HG03139 (cell line): ENCODE results near the gene PTTG1IP.

Experiments
- ATAC-seq: cut with Tn5 transposase; IDR thresholded peaks from one replicate; pipeline ENCODE4 v1.9.1; 2021; ENCODE audit not compliant: unreplicated experiment

Gene PTTG1IP

GRCh38 chr21:44866780-44867179, 6.7 kb downstream of the PTTG1IP start:
- no peak for ATAC-seq

DNA sequence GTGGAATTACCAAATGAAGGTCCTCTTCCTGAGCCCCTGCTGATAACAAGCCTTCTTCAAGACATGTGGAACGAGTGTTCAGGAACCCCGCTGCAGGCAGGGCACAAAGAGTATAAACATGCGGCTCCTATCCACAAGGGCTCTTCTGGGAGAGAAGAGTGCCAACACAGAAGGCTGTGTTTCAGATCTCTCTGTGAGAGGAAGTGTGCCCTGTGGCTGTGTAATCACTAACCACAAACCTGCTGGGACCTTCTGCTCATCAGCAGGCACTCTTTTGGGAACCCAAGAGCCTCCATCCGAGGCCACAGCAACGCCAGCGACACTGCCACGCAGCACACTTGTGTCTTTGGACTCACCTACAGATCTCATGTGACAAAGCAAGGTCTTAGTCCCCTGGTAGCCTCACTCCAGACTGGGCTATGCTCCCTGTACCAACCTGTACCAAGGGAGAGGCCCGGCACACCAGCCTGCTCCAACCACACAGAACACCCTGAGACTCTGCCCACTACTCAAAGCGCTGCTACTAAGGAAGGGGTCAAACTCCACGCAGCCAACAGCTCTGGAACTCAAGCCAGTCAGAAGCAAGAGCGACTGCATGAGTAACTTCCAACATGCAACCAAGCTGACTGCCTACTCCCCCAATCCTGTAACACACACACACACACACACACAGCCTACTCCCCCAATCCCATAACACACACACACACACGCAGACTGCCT, 7.8 kb downstream of the PTTG1IP start:
- no peak for ATAC-seq

GRCh38 chr21:44862869-44863685, 10.4 kb downstream of the PTTG1IP start:
- no peak for ATAC-seq

GRCh38 chr21:44858791-44859190, 14.7 kb downstream of the PTTG1IP start:
- no peak for ATAC-seq

GRCh38 chr21:44858291-44858690, 15.2 kb downstream of the PTTG1IP start:
- no peak for ATAC-seq

DNA sequence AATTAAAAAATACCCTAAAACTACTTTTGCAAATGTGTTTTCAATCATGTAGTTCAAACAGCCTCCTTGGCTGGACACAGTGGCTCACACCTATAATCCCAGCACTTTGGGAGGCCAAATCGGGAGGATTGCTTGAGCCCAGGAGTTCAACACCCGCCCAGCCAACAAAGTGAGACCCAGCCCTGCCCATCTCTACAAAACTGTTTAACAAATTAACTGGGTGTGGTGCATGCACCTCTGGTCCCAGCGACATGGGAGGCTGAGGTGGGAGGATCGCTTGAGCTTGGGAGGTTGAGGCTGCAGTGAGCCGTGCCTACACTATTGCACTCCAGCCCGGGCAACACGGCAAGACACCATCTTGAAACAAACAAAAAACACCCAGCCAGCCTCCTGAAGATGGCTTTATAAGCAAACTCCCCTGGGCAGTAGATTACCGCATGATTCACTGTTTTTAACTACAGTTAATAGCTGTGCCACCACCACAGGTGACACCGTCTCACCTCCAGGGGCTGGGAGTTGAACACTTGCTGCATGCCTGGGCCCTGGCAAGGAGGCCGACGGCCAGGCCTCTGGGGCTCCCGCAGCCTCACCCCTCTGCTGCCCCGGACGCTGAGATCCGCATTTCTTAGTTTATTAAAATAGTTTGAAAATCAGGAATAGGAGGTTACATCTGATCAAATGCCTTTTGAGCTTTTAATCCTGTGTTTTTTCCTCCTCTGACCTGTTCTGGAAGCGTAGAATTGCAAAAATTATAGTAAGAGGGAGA, 16.2 kb downstream of the PTTG1IP start:
- ATAC-seq, result no peak

DNA sequence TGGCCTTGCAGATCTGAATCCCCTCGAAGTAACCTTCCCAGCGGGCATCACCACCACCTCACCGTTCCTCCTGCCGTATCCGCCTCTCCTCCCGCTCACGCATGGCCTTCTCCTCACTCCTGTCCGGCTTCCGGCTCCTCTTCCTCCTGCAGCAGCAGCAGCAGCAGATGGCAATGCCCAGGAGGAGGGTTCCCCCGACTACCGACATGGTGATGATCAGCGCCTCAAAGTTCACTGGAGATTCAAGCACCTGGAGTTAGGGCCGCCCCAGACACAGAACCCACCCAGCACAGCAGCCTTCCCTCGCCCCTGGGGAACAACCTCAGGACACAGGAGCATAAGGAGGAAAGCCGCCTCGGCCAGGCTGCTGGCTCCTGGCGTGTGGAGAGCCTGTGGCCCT, 17.4 kb downstream of the PTTG1IP start:
- no peak for ATAC-seq

- ATAC-seq, result no peak
These were observed 17.9 kb downstream of the PTTG1IP start for GRCh38 chr21:44855572-44855971.

DNA sequence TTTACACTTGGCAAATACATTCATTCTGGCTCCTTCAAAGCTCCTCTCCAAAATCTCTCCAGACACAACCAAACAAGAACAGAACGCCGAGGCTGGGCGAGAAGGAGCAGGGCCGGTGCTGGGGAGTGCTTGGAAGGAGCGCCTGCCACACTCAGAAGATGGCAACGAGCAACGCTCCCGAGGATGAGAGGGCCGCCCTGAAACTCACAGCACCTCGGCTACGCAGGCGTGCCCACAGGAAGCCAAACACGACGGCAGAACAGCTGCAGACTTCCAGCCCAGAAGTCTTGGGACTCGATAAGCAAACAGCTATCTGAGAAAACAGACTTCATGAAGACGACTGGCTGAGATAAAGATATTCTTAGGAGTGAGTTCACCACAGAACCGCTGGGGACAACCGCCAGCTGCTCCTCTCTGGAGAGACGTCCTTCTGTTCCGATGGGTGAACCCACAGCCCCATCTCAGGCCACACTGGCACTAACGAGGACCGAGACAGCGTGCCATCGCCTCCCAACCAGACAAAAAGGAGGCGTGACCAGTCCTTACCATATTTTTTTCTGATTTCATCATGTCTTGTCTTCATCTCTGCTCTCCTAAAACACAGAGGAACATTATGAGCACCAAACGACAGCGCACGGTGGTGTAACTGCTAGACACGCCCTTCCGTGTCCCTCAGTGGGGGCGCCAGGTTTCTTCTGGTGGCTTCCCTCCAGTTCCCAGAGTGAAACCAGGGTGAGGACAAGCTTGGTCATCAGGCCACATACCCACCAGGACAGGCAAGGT, 18.6 kb downstream of the PTTG1IP start:
- no peak for ATAC-seq

GRCh38 chr21:44854391-44854663, 19.2 kb downstream of the PTTG1IP start:
- ATAC-seq, result no peak

DNA sequence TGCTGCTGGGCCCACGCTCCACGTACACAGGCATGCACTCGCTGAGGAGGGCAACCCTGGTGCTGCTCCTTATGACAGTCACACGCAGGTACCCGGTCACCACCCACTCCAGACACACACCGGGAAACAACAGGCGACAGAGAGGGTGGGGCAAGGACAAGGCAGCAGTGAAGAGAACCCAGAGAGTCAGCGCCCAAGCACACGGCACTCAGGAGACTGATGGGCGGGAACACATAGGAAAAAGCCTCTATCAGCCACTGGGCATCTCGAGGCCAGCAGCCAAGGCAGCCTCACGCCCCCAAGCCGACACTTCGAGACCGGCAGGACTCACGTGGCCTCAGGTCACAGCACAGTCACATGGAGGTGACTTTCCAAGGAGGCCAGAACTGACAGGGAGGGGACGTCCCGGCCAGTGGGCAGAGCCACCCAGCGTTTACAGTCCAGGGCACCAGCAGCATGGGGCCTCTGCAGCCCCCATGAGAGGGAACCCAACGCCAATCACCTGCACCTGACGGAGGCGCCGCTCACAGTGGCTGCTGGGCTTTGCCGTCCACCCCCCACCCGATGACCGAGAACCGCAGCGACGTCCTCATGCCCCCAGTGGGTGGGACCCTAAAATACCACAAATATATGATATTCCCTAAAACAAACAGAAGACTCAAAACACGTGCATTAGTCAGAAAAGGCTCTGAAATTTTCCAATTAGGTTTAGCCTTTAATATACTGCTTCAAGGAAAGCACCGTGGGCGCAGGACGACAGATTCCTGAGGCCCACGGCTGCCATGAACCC, 19.7 kb downstream of the PTTG1IP start:
- no peak for ATAC-seq

DNA sequence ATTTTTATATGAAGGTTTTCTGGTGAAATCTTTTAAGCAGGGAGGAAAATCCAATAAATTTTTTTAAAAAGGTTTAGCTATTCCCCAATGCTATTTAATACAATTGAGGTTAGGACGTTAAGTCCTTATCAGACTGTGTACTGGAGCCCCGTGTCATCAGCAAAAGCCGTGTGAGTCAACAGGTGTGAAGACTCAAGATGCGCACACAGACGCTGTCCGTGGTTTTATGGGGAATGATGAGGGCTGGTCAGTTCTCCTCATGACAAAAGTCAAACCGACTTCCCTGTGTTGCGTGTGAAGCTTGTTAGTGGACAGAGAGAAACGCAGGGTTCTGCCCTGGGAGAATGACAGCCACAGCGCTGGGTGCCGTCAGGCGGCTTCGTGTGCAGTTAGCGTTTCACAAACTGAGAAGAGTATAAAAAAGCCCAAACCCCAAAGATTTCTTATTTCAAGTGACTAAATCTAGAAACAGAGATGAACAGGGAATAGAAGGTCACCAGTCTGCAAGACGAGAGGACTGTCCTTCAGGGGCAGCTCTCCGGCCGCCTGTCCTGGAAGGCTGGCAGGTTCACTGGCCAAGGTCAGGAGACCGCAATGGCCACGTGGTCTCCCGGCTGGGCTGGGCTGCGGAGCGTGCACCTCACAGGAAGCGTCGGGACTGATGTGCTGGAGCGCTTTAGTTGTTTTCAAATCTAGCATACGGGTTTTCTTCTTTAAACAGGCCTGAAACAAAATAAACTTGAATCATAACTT, 22.4 kb downstream of the PTTG1IP start:
- ATAC-seq, result no peak

- no peak for ATAC-seq
These were observed 23.2 kb downstream of the PTTG1IP start for GRCh38 chr21:44850208-44850800.

DNA sequence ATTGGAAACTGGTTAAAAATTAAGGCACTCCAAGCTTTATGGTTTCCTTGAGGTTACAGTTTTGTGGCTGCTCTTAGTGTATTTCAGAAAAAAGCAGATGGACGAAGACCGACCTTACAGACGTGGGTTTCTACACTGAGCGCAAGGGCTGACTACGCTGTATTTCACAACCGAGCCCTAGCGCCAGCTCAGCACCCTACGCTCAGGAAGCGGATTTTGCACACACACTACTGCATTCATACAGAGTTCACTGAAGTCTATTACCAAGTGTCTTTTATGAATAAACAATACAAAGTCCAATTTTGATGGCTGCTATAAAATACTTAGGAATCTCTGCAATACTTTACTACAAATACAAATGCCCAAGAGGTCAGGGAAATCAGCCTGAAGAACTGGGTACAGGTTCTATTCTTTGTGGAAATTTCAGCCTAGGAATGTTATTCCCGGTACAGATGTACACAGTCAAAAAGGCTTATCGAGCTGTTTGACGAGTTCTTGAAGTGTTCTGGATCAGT, 23.8 kb downstream of the PTTG1IP start:
- ATAC-seq, result no peak

- ATAC-seq, result no peak
These were observed 24.5 kb downstream of the PTTG1IP start for GRCh38 chr21:44848821-44849521.

- no peak for ATAC-seq
These were observed 26.0 kb downstream of the PTTG1IP start for GRCh38 chr21:44847261-44848056.

DNA sequence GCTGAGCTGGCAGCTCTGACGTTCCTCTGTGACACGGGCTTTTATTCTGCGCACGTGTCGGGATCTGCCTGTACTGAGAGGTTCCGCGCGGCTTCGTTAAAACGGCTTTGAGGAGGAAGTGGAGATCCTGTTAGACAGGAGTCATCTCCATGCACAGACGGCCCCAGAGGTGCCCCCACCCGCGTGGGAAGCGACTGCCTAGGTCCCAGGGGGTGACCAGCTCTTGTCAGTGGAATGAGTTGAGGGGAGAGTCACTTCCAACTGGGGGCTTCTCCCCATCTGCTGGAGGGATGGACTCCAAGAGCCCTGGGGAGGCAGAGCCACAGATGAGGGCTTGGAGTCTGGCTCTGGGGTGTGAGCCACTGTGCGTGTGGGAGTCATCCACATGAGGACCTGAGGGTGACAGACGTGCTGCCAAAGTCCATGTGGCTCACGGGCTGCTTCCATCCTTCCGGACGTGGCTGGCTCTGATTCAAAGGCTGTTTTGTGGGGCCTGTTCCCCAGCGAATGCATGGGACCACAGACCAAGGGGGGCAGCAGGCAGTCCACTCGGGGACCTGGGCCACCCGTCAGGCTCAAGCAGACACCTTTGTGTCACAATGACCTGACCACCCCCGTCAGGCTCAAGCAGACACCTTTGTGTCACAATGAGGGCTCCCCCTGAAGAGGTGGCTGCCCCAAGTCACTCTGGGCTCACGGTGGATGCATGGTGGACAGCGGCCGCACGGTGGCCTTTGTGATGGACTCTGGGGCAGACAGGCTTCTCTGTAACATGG, 26.8 kb downstream of the PTTG1IP start:
- ATAC-seq, result no peak
